Stimulated activated CD8-positive, alpha-beta memory T cell treated with anti-CD3 and anti-CD28 coated beads, Interleukin-15, amount 100 ng/mL, for 48 hours (primary cell): ENCODE results near the gene ACVR2B.
"Not testable (repeated sequence)": the region's sequence is repeated elsewhere in the genome, so short reads cannot be mapped to it uniquely, and the experiment has no call there.

Source experiments
- DNase-seq, 2 donors: peaks; one replicate each; pipeline ENCODE4 v3.0.0-alpha.2; 2020; ENCODE audit warnings: low read depth in 2 of 2

ACVR2B gene

DNA sequence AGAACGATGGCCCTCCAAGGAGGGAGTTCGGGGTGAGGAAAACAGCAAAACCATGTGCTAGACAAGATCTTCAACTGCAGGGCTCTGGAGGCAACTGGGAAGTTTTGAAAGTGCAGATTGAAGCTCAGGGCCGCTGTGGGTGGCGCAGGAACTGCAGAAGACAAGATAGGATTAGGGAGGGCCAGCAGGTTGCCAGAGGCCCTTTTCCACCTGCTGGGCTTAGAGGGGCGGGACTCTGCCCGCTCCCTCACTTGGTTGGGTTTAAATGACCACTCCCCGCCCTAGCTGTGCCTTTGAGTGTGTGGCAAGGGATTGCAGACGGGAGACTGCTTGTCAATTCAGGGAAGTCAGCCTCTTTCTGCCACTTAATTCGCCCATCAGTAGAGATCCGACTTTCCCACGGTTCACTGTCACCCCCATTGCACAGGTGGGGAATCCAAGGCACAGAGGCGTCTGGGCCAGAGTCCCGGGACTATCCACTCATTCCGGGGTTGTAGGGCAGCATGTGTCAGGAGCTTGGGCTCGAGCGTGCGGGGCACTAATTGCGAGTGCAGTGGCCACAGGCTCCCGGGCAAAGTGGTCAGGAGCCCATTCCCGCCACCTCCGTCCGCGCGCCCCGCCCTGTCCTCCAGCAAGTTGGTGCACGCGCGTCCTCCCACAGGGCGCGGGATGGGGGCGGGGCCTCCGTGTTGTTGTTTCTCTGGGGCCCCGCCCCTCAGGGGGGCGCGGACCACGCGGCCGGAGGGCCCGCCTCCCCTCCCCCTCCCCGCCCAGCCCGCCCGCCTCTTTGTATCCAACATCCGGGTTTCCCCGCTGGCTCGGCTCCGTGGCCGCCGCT is at the start of gene ACVR2B:
Gene ACVR2B (plus strand): TSS at position 816 of the 838 bp plus-strand sequence. CDS start 433 bp downstream, outside the sequence.
- peak; percentile 45 to 62 for DNase-seq

DNA sequence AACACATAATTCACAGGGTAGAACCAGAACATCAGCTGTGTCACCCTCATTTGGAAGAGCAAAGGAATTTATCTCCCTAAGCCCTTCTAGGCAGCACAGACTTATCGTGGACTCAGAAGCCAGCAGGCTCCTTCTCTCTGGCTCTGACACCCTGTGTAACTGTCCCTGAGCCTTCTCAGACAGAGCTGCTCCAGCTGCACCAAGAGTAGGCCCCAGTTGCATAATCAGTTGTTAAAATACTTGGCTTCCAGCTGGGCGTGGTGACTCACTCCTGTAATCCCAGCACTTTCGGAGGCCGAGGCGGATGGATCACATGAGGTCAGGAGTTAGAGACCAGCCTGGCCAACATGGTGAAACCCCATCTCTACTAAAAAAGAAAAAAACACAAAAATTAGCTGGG is 49.4 kb upstream of the ACVR2B start:
- DNase-seq: no peak

DNA sequence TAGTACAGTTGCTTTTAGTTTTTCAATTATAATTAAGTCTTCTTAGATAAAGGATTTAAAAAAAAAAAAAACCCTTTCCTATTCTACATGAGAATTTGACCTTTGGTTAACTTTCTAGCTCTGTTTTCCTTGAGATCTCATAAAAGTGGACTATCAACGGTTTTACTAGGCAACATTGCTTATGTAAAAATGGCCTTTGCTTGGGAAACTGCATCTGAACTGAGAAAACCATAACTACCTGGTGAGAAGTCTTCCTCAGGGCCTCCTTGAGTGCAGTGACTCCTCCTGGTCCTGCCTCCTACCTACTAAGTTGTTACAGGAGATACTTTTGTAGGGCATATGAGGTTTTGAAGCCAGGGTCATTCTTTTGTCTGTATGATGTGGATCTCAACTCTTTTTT is 42.1 kb upstream of the ACVR2B start:
- no peak for DNase-seq

DNA sequence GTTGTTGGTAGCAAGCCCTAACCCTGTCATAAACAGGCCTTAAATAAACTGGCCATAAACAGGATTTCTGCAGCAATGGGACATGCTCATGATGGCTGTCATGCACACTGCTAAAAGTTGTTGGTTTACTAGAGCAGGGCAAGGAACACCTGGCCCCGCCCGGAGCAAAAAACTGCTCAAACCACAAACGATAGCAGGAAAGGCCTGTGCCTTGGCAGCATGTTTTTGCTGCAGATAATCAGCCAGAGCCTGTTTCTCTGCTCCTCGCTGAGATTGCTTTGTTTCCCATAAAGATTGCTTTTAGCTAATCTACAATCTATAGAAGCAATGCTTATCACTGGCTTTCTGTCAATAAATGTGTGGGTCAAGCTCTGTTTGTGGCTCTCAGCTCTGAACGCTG is 32.9 kb upstream of the ACVR2B start:
- not testable (repeated sequence) for DNase-seq

DNA sequence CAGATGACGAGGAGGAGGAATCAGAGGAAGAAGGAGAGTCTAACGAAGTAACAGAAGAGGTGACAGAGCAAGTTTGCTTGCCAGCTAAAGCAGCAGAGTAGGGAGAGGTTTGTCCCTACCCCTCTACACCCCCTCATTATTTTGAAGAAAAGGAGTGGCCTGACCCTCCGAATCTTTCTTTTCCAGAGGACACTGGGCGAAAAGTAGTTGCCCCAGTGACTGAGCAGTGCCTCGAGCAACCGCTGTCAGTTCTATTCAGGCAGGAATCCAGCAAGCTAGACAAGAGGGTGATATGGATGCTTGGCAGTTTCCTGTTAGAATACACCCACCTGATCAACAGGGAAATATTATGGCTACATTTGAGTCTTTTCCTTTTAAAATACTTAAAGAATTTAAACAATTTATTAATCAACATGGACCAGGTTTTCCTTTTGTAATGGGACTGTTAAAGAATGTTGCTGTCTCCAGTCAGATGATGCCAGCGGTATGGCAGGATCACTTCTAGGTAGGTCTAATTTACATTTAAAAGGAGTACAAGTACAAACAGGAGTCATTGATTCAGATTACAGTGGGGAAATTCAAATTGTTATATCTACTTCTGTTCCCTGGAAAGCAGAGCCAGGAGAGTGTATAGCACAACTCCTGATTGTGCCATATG is 31.9 kb upstream of the ACVR2B start:
- DNase-seq: no peak

DNA sequence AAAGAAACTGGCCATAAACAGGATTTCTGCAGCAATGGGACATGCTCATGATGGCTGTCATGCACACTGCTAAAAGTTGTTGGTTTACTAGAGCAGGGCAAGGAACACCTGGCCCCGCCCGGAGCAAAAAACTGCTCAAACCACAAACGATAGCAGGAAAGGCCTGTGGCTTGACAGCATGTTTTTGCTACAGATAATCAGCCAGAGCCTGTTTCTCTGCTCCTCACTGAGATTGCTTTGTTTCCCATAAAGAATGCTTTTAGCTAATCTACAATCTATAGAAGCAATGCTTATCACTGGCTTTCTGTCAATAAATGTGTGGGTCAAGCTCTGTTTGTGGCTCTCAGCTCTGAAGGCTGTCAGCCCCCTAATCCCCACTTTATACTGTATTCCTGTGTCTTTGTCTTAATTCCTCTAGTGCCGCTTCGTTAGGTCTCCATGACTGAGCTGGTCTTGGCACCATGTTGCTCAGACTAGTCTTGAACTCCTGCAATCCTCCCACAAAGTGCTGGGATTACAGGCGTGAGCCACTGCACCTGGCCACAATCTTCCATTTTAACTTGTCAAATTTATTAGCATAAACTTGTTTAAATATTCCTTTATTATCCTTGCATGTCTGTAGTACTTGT is 26.8 kb upstream of the ACVR2B start:
- not testable (repeated sequence) for DNase-seq

DNA sequence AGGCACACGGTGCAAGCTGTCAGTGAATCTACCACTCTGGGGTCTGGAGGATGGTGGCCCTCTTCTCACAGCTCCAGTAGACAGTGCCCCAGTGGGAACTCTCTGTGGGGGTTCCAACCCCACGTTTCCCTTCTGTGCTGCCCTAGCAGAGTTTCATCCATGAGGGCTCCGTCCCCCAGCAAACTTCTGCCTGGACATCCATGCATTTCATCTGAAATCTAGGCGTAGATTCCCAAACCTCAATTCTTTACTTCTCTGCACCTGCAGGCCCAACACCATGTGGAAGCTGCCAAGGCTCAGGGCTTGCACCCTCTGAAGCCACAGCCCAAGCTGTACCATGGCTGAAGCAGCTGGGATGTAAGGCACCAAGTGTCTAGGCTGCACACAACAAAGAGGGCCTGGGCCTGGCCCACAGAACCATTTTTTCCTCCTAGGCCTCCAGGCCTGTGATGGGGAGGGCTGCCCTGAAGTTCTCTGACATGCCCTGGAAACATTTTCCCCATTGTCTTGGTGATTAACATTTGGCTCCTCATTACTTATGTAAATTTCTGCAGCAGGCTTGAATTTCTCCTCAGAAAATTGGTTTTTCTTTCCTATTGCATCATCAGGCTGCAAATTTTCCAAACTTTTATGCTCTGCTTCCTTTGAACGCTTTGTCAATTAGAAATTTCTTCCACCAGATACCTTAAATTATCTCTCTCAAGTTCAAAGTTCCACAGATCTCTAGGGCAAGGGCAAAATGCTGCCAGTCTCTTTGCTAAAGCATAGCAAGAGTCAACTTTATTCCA is 20.6 kb upstream of the ACVR2B start:
- DNase-seq: not testable (repeated sequence)

DNA sequence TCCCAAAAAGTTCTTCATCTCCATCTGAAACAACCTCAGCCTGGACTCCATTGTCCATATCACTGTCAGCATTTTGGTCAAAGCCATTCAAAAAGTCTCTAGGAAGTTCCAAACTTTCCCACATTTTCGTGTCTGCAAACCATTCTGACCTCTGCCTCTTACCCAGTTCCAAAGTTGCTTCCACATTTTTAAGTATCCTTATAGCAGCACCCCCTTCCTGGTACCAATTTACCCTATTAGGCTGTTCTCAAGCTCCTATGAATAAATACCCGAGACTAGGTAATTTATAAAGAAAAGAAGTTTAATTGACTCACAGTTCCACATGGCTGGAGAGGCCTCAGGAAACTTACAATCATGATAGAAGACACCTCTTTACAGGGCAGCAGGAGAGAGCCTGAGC is 20.0 kb upstream of the ACVR2B start:
- not testable (repeated sequence) for DNase-seq

DNA sequence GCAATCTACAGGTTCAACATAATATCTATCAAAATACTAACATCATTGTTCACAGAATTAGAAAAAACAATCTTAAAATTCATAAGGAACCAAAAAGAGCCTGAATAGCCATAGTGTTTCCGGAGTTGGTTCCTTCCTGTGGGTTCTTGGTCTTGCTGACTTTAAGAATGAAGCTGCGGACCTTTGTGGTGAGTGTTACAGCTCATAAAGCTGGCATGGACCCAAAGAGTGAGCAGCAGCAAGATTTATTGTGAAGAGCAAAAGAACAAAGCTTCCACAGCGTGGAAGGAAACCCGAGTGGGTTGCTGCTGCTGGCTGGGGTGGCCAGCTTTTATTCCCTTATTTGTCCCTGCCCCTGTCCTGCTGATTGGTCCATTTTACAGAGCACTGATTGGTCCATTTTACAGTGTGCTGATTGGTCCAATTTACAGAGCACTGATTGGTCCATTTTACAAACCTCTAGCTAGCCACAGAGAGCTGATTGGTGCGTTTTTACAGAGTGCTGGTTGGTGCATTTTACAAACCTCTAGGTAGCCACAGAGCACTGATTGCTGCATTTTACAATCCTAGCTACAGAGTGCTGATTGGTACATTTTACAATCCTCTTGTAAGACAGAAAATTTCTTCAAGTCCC is 15.1 kb upstream of the ACVR2B start:
- DNase-seq: not testable (repeated sequence)

DNA sequence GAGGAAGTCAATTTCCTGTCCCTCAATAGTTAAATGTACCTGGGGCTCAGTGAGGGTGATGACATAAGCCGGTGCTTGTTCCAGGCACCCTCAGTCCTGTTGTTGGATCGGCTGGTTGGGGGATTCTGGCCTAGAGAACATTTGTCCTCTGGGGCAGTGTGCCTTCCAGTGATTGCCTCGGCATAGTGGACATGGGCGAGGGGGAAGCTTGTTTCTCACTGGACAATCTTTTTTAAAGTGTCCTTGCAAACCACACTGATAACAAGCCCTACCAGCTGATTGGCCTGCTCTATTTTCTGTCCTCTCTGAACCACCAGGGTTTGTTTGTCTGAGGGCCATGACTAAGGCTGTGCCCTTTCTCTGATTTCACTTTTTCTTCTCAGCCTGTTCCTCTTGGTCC is 10.5 kb upstream of the ACVR2B start:
- not testable (repeated sequence) for DNase-seq

DNA sequence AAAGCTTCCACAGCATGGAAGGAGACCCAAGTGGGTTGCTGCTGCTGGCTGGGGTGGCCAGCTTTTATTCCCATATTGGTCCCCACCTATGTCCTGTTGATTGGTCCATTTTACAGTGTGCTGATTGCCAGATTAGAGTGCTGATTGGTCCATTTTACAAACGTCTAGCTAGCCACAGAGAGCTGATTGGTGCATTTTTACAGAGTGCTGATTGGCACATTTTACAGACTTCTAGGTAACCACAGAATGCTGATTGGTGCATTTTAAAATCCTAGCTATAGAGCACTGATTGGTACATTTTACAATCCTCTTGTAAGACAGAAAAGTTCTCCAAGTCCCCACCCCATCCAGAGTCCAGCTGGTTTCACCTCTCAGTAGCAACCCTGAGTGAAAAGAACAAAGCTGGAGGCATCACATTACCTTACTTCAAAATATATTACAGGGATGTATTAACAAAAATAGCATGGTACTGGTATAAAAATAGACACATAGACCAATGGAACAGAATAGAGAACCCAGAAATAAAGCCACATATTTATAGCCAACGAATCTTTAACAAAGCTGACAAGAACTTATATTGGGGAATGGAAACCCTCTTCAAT is 7.5 kb upstream of the ACVR2B start:
- DNase-seq: no peak

DNA sequence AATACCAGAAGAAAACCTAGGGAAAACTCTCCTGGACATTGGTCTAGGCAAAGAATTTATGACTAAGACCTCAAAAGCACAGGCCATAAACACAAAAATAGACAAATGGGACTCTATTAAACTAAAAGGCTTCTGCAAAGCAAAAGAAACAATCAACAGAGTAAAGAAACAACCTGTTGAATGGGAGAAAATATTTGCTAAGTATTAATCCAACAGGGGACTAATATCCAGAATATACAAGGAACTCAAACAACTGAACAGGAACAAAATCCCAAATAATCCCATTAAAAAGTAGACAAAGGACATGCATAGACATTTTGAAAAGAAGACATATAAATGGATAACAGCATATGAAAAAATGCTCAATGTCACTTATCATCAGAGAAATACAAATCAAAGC is 6.9 kb upstream of the ACVR2B start:
- no peak for DNase-seq

DNA sequence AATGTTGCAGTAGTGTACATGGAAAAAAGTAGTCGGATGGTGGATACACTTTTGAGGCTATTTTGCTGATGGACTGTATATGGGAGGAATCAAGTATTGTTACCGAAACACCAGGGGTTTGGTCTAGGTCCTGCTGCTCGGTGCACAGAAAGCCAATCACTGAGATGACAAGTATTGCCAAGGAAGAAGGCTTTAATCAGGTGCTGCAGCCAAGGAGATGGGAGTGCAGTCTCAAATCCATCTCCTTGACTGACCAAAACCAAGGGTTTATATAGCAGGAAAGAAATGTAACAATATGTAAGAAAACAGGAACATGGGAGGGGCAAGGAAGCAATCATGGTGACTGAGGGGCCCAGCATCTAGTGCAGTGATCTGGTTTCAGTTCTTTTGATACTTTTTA is 2.8 kb upstream of the ACVR2B start:
- DNase-seq: no peak

DNA sequence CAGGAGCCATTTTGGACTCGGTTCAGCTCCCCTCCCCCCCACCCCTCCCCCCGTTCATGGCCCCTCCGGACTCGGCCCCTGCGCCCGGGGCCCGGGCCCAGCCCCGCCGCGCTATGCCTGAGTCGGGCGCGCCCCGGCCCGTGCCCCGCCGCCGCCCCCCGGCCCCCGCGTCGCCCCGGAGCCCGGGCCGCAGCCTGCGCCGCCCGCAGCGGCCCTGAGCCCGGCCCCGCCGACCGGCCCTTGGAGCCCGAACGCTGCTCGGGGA is 155 bp downstream of the ACVR2B start:
- no peak for DNase-seq

DNA sequence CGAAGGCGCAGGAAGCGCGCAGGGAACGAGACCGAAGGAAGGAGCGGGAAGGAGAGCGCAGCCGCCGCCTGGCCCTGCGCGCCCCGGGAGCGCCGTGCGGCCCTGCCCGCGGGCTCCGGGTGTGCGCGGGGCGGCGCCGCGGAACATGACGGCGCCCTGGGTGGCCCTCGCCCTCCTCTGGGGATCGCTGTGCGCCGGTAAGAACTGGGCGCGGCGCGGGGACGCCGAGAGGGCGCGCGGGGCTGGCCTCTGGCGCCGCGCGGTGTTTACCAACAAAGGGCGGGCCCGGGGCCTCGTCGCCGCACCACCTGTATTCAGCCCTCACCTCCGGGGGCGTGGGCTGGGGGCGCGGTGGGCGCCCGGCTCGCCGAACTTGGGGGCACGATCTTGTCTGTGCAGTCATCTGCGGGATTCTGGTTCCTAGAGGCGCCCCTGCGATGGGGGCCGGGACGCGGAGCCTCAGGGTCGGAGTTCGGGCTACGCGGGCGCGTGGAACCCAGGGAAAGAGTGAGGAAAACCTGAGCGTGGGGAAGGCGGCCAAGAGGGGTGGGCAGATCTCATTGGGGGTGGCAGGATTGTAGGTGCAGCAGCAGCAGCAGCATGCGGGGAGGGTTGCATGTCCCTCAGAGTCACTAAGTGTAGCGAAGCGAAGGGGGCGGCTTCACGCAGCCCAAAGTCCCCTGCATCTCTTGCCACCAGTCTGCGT is 641 bp downstream of the ACVR2B start:
- DNase-seq: no peak

DNA sequence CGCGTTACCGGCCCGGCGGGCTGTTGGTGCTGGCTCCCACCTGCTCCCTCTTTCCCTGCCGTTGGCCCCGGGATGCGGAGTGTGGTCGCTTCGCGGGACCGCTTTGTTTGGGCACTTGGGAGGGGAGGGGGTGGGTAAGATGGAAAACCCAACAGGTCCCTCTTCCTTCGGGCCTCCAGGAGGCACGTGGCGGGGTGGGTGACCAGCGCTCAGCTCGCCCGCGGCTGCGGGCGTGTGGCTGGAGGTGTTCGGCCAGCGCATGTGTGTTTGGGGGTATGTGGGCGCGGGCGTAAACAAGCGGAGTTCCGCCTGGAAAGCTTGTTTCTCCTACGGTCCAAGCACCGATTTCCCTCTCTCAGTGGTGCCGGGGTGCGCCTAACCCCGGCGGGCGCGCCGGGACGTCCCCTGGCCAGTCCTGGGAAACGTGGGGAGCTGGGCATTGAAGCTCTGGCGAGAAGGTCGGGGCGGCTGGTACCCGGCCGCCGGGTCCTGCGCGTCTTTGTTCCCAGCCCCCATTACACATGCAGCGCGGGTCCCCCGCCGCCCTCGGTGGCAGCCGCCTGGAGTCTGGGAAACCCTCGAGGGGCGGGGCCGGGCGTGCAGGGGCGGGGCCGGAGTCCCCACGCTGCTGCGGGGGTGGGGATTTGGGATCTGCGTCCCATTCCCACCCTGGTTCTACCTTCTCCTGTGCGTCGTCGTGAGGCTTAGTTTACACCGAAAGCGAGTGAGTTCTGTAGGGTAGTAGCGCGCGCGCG is 1.4 kb downstream of the ACVR2B start:
- DNase-seq: peak in 1 of 2 donors; percentile 14

DNA sequence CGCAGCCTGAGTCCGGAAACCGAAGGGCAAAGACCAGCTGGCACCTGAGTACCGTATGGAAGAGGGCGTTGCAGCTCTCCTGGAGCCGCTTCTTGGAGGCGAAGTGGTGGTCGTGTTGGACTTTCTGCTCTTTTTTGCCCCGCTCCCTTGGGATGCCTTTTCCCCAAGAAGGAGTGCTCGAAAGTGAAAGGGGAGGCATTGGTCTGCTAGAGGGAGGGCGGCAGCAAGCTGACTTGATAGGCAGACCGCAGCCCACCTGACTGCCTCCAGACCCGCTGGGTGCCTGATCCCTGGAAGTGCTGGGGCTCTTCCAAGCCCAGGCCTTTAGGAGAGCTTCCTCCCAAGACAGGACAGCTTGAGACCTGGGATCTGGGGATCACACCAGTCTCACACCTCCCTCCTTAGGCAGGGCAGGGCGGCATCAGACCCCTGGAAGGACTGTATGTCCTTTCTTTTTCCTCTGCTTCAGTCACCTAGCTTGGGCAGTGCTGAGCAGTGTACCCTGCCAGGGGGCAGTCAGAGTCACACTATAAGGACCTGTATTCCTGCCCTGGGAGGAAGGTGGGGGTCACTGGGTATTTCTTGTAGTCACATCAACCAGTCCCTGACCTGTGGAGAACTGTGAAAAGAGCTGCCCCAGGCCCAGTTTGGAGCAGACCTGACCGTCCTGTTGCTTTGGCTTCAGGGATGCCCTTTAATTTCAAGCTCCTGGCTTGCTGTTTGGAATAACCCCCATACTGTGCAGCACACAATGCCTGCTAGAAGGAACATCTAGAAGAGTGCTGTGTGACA is 2.1 kb downstream of the ACVR2B start:
- no peak for DNase-seq

DNA sequence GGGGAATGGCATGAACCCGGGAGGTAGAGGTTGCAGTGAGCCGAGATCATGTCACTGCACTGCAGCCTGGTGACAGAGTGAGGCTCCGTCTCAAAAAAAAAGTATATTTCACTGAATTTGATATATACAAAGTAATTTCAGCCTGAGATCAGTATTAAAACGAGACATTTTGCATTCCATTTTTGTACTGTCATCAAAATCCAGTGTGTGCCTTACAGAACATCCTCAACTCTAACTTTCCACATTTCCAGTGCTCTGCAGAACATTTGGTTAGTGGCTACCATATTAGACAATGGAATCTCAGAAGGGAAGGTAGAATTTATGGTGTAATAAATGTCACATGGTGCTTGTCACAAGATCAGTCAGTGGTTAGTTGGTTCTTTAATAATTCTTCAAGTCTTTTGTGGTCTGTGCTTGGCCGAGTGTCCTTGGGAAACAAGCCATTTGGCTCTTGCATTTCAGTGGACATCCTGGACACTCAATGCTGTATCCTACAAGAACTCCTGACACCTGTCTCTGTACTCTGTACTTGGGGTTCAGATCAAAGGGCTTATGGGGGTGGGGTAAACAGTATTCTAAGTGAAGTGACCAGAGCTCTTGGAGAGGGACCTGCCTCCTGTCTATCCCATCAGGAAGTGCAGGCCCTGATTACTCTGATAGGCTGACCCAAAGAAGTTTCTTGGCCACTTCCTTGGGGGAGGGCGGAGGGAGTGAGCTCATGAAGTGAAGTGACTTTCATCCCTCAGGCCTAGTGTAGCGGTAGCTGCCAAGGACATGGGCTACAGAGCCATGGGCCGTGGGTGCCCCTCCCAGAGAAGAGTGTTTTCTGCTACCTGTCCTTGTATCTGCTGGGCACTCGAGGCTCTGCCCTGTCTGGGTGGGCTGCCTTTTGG is 3.7 kb downstream of the ACVR2B start:
- no peak for DNase-seq
